ENCODE measurements around the gene TM9SF1. TPM values are rescaled to one million over a fixed set of nuclear protein-coding genes. Genes with fewer than 3 reads are reported as not detected.

TM9SF1 gene
- total and polyA plus RNA-seq, 9 of the 15 experiments (the other 6 are each of a cell fraction or from before 2014, with no cell fraction given): 5.3 to 20.3 (median 11.8) TPM

DNA sequence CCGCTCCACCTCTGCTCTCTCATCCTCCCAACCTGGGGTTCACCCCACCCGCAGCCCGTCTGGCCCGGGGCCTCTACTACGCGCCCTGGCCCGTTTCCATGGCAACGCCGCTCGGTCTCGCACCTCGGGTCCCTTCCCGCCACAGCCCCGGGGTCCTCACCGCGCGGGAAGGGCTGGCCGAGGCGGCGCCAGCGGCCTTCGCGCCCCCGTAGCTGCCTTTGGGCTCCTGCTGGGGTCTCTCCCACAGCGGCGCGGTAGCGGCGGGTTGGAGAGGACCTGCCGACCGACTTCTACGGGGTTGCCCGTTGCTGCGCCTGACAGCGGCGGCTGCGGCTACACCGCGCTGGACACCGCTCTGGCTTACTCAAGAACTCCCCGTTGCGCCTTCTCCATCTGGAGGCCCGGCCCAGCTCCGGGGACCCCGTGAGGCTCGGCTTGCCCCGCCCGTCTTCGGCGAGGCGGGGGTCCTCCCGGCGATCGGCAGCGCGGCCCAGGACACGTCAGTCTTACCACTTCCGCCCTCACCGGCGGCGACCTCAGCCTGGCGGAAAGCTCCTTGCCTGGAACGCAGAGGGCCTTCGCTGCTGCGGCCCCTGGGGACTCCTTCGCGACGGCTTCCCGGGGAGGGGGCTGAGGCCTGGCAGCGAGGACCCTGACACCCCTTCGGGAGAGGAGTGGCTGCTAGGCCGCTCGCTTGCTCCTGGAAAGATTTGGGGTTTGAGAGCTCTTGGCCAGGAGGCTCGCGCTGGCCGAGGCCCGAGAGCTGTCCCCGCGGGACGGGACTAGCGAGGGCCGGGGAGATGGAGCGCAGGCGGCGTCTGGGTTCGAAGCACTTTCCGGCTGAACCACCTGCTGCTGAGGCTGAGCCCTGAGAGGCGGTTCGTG is at the start of gene TM9SF1 (continued):
- TF ChIP-seq SREBF1 (IDR thresholded peaks at IDR 0.05; ENCODE audit: borderline replicate concordance, low read depth, low read length) (no peak), PML (IDR thresholded peaks at IDR 0.05; ENCODE audit: low read length) (peak; percentile 18; the same call in 1 of the 2 replicates), BDP1 (IDR thresholded peaks at IDR 0.05; ENCODE audit: insufficient read depth, insufficient read length) (no peak), ZNF184 (CRISPR knock-in tag; IDR thresholded peaks at IDR 0.05) (no peak), MGA (IDR thresholded peaks at IDR 0.05) (peak; percentile 98), ZC3H8 (IDR thresholded peaks at IDR 0.05) (no peak), KAT8 (IDR thresholded peaks at IDR 0.05; ENCODE audit: low read depth) (no peak), HMG20B (CRISPR knock-in tag; IDR thresholded peaks at IDR 0.05) (no peak)
